MCF 10A (cell line): ENCODE measurements around the gene PTCD3. TPM values are rescaled to one million over a fixed set of nuclear protein-coding genes. Genes with fewer than 3 reads are reported as not detected.
A peak's percentile ranks its signal among the peaks of the same experiment; 100 is the strongest.

ENCODE experiments used
- BruUV-seq: library from RNA; stranded (reverse); fragments of 400-500 nt; replicated peaks from 2 replicates; lab custom pipeline; 2021; lab: Mats Ljungman, UMichigan
- CTCF ChIA-PET: fragments of 300-600 bp; sonication (Branson Sonifier 250); formaldehyde crosslinking; extraction: SDS; loops from one replicate; lab custom pipeline; 2021; ENCODE audit warnings: antibody characterized with exemption, inconsistent platforms; lab: Yijun Ruan, JAX
- POLR2A ChIA-PET: fragments of 300-600, 350-650 bp; sonication (Branson Sonifier 250); formaldehyde crosslinking; extraction: SDS; loops from one replicate; lab custom pipeline; 2020; ENCODE audit warnings: antibody characterized with exemption, inconsistent platforms; lab: Yijun Ruan, JAX
- DNase-seq: peaks from one replicate; pipeline ENCODE4 v3.0.0-alpha.2; 2018; ENCODE audit not compliant: unreplicated experiment
- H3K27ac Mint-ChIP-seq: one replicate; pipeline ENCODE4 v1.8.0; 2022; ENCODE audit warnings: mild to moderate bottlenecking, low read depth, mixed read lengths; ENCODE audit not compliant: unreplicated experiment
- H3K27me3 Mint-ChIP-seq: one replicate; pipeline ENCODE4 v1.8.0; 2022; ENCODE audit warnings: mixed read lengths; ENCODE audit not compliant: insufficient read depth, unreplicated experiment
- H3K36me3 Mint-ChIP-seq: one replicate; pipeline ENCODE4 v1.8.0; 2022; ENCODE audit warnings: mild to moderate bottlenecking, moderate library complexity, mixed read lengths; ENCODE audit not compliant: insufficient read depth, unreplicated experiment
- H3K4me1 Mint-ChIP-seq: one replicate; pipeline ENCODE4 v1.8.0; 2022; ENCODE audit warnings: mixed read lengths; ENCODE audit not compliant: insufficient read depth, unreplicated experiment
- H3K4me3 Mint-ChIP-seq: one replicate; pipeline ENCODE4 v1.8.0; 2022; ENCODE audit warnings: mild to moderate bottlenecking, moderate library complexity, mixed read lengths; ENCODE audit not compliant: unreplicated experiment
- H3K9me3 Mint-ChIP-seq: one replicate; pipeline ENCODE4 v1.8.0; 2022; ENCODE audit warnings: mixed read lengths; ENCODE audit not compliant: unreplicated experiment
- intact Hi-C: fragments of 100-400 bp; cut with micrococcal nuclease; formaldehyde crosslinking; loops from 2 replicates; pipeline ENCODE4 v1.14.1; 2022
- total RNA-seq: library from RNA; stranded (reverse); gene quantifications from 2 replicates; pipeline ENCODE4 v1.2.3, GENCODE V29; 2022
- TF ChIP-seq, protein P1 (sequence below): fragments of 200-600 bp; IDR thresholded peaks from one replicate; pipeline ENCODE4 v1.8.0; 2022; ENCODE audit warnings: antibody characterized with exemption, mild to moderate bottlenecking; ENCODE audit not compliant: unreplicated experiment

Gene PTCD3
- total RNA-seq, 1 experiment from 2014 or later: 95.3 TPM

GRCh38 chr2:86070868-86071267, 35.2 kb upstream of the PTCD3 start:
- Mint-ChIP-seq H3K27me3 (no peaks in the 10 kb centered on the region), H3K36me3 (peaks cover 67% of the 10 kb centered on the region), H3K4me3 (no peak overlapping the region), H3K4me1 (no peaks in the 10 kb centered on the region), H3K27ac (no peak overlapping the region), H3K9me3 (no peaks in the 10 kb centered on the region)
- no peak for DNase-seq
- TF ChIP-seq, protein P1, sequence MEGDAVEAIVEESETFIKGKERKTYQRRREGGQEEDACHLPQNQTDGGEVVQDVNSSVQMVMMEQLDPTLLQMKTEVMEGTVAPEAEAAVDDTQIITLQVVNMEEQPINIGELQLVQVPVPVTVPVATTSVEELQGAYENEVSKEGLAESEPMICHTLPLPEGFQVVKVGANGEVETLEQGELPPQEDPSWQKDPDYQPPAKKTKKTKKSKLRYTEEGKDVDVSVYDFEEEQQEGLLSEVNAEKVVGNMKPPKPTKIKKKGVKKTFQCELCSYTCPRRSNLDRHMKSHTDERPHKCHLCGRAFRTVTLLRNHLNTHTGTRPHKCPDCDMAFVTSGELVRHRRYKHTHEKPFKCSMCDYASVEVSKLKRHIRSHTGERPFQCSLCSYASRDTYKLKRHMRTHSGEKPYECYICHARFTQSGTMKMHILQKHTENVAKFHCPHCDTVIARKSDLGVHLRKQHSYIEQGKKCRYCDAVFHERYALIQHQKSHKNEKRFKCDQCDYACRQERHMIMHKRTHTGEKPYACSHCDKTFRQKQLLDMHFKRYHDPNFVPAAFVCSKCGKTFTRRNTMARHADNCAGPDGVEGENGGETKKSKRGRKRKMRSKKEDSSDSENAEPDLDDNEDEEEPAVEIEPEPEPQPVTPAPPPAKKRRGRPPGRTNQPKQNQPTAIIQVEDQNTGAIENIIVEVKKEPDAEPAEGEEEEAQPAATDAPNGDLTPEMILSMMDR: no peak
- CTCF ChIA-PET: interaction anchor here (0.7 to 2.0 kb wide), 3 partner anchors 9 to 243 kb away, joined by 3 to 9 read pairs (median 7); no protein-coding TSS in a partner anchor
- POLR2A ChIA-PET: interaction anchor here (0.6 to 0.7 kb wide), 3 partner anchors 35 to 243 kb away, joined by 3 to 4 read pairs (median 3); partner anchors contain the start of gene PTCD3
- intact Hi-C loops: no loop called here
- no TSS peak for BruUV-seq

- DNase-seq: peak; percentile 73
- no peaks in the 10 kb centered on the region for H3K27me3 Mint-ChIP-seq
- H3K4me3 Mint-ChIP-seq: no peak overlapping the region
- H3K36me3 Mint-ChIP-seq: peaks cover 69% of the 10 kb centered on the region
- no TSS peak for BruUV-seq
- TF ChIP-seq, protein P1: no peak
- no peaks in the 10 kb centered on the region for H3K9me3 Mint-ChIP-seq
- peak overlapping the region; percentile 42 for H3K27ac Mint-ChIP-seq
- intact Hi-C loops: no loop called here
- POLR2A ChIA-PET: interaction anchor here (0.7 kb wide), 2 partner anchors 176 to 183 kb away, joined by 3 read pairs; no protein-coding TSS in a partner anchor
- H3K4me1 Mint-ChIP-seq: no peaks in the 10 kb centered on the region
- CTCF ChIA-PET: interaction anchor here (0.6 to 2.0 kb wide), 3 partner anchors 8 to 245 kb away, joined by 3 to 9 read pairs (median 7); no protein-coding TSS in a partner anchor
Observed at GRCh38 chr2:86072271-86072858, 33.7 kb upstream of the PTCD3 start.

DNA sequence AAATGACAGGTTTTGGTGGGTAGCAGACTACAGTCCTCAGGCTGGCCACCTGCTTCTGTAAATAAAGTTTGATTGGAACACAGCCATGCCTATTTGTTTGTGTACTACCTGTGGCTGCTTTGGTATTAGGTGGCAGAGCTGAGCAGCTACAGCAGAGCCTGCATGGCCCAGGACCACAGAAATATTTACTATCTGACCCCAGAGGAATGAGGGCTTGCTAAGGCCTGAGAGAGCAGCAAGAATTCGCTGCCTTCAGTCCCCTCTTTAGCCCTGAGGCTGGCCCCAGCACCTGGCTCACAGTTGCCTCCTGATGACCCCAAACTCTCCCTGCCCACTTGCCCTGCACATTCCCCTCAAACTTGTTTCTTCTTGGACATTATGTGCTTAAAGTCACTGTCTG, 32.8 kb upstream of the PTCD3 start:
- peaks cover 70% of the 10 kb centered on the region for H3K36me3 Mint-ChIP-seq
- no peaks in the 10 kb centered on the region for H3K9me3 Mint-ChIP-seq
- CTCF ChIA-PET: interaction anchor here (0.6 kb wide), 1 partner anchor 244 kb away, joined by 3 read pairs; no protein-coding TSS in a partner anchor

DNA sequence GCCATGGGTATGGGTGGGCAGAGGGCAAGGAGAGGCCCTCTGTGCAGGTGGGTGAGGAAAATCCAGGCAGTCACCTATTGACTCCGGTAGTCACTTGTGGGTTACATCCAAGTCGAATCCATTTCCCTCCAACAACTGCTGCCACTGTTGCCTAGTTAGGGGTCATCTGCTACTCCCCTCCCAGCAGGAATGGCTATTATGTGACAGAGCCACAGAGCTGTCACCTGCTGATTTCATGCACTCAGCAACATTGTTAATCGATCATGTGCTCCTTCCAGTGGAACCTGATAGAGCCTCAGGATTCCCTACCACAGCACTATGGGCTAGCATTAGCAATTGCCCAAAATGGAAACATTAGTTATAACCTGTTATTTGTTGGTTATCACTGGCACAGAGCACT, 31.8 kb upstream of the PTCD3 start:
- no peaks in the 10 kb centered on the region for H3K27me3 Mint-ChIP-seq
- H3K4me1 Mint-ChIP-seq: no peaks in the 10 kb centered on the region
- intact Hi-C loops: no loop called here
- TF ChIP-seq, protein P1: no peak
- BruUV-seq: no TSS peak
- H3K9me3 Mint-ChIP-seq: no peaks in the 10 kb centered on the region
- no peak for DNase-seq
- peaks cover 74% of the 10 kb centered on the region for H3K36me3 Mint-ChIP-seq
- ChIA-PET CTCF (interaction anchor here (0.7 kb wide), 1 partner anchor 45 kb away, joined by 3 read pairs; no protein-coding TSS in a partner anchor), POLR2A (interaction anchor here (1.2 kb wide), 1 partner anchor 242 kb away, joined by 3 read pairs; no protein-coding TSS in a partner anchor)
- no peak overlapping the region for H3K4me3 Mint-ChIP-seq
- H3K27ac Mint-ChIP-seq: no peak overlapping the region

More for the DNA sequence above, 32.8 kb upstream of the PTCD3 start:
- POLR2A ChIA-PET: interaction anchor here (0.6 kb wide), 1 partner anchor 23 kb away, joined by 3 read pairs; no protein-coding TSS in a partner anchor
- TF ChIP-seq, protein P1: no peak
- Mint-ChIP-seq H3K27me3 (no peaks in the 10 kb centered on the region), H3K27ac (peak overlapping the region; percentile 42), H3K4me3 (no peak overlapping the region), H3K4me1 (no peaks in the 10 kb centered on the region)
- no TSS peak for BruUV-seq
- intact Hi-C loops: no loop called here
- DNase-seq: no peak
